GM11168 (cell line): ENCODE results near the gene KCNIP2.

ENCODE experiments used
- in situ Hi-C: fragments of 300-500 bp; cut with MboI; formaldehyde crosslinking; loops from one replicate; pipeline ENCODE4 v1.12.0; 2022; ENCODE audit warnings: low sequenced_read_pairs; ENCODE audit not compliant: unreplicated experiment

The KCNIP2 gene

GRCh38 chr10:101843032-101844021 is at the start of gene KCNIP2:
KCNIP2 (minus strand) TSS chr10:101843800; CDS start chr10:101843568, 232 bp downstream.
- in situ Hi-C loops = no loop called here

DNA sequence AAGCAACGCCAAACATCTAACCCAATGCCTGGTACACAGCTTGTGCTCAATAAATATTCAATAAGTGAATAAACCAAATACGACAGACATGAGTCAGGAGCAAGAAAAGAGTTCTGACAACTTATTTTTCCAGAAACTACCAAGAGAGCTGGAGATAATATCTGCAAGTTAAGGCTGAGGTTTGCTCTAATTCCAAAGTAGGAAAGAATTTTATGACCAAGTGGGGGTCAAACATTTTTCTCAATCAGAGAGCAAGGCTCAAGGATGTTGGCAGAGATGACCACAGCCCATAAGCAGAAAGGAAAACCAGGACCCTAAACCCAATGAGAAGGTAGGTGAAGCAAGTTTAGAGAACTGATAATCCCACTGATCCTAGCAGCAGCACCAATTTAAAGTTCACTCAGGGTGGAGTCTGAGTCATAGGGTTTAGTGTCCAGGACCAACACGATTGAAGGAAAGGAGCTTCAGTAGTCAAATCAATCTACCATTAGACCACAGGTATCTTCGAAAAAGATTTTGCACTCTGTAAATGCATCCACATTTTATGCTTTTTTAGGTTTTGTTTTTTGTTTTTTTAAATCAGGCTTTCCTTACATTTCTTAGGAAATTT is 49.3 kb upstream of the KCNIP2 start:
- in situ Hi-C loops = no loop called here

DNA sequence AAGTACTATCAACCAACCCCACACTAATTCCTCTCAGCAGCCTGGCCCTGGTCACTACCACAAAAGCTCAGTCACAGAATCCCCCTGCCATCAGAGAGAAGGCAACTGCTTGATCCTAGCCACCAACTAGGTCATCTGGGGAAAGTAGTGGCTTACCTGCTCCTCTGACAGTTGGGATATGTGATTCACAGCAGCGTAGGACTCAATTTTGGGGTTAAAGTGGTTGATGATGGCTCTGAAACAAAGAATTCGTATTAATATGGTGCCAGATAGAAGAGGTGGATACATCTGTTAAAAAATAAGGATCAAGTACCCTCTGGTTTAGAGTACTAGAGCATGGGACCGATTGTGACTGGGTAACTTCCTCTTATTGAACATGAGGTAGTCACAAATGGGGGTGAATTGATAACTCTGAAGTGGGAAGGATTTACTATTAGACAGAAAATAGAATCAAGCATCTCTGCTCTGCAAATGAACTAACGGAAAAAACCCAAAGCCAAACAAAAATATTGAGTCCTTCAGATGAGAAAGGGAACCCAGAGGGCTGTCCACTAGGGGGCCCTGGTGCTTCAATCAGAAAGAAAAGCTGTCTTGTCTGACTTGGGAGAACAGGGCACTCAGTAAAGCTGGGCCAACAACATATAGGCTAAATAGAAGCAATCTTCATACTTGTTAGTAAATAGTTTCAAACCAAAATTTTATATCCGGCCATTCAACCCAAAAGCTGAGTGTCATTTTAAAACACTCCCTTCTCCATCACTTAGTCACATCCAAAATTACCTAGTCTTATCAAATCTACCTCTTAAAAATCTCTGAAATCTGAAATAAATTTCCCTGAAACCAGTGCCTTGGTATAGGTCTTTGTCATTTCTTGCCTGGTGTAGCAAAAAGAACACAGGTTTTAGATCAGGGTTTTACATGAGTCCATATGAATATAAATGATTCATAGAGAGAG is 45.9 kb upstream of the KCNIP2 start:
- in situ Hi-C loops = no loop called here

DNA sequence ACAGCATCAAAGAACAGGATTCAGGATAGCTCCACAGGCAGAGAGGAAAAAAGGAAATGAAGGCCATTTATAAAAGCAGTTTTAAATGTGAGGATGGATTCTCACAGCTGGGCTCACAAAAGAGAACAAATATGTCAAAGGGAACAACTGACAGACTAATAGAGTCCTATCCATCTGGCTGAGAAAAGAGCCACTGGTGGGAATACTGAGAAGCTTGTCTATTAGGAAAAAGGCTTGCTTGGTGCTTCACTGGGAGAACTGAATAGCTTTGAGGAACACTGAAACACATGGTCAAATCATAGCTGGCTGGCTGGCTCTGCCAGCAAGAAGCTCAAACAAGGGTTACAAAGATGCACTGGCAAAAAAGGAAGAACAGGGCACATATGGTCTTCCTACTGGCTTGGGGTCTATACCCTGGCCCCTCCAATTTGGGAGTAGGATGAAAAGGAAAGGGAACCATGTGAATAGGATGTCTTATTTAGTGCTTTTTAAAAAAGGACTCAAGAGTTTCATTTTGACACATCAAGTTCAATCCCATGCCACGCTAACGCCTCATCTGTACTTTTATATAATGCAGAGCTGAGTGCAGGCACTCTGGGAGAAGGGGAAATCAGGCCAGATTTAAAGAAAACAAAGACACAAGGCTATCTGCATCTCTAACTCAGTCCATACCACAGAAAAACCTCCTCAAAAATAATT is 44.8 kb upstream of the KCNIP2 start:
- in situ Hi-C loops = no loop called here

DNA sequence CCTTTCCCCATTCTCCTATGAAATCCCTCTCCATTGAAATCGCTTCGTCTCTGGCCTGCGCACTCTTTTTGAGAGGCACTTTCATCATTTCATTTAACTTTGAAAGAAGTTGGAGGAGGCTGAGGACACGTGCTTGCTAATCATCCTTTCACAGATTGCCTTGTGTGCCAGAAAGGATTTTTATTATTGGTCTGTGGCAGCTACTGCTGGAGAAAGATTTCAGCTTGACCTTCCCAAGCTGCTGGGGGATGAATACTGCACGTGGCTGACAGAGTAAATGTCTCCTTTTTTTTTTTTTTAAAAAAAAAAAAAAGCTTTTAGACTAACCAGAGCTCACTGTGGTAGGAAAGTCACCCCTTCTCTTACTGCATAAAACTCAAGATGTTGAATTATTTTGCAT is 44.2 kb upstream of the KCNIP2 start:
- in situ Hi-C loops = no loop called here

DNA sequence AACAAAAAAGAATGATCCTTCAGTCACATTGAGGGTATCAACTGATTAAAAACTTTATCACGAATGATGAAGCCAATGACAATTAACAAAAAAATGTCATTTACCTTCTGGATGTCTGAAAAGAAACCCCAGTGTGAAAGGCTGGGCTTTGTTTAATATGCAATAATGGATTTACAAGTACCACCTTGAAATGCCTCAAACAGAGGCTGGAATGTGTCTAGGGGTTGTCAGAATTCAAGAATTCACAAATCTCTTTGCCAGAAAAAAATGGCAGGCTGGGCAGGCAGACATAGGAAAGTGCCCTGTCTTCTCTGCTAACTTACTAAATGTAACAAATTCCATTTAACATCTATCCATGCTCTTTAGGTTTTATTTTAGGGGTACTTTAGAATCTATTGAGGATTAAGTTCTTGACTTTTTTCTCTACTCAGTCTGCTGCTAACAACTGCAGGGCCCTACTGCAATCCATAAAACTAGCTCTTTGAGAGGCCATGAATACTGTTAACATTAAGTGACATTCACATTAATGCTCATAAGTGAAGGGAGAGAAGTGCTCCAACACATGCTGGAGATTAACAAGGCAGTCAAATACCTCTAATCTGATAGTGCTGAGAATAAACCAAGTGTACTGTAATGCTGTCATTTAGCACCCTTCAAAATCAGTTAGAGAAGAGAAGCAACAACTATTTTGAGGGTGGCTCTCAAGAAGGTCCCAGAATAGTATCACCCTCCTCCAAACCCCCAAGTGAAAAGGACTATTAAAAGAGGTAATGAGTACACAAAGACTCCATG is 43.1 kb upstream of the KCNIP2 start:
- in situ Hi-C loops = no loop called here

- in situ Hi-C loops = loop anchor here (5.0 kb wide), 1 partner anchor 131 kb away; no protein-coding TSS in a partner anchor
These were observed 37.6 kb upstream of the KCNIP2 start for GRCh38 chr10:101881036-101881774.

DNA sequence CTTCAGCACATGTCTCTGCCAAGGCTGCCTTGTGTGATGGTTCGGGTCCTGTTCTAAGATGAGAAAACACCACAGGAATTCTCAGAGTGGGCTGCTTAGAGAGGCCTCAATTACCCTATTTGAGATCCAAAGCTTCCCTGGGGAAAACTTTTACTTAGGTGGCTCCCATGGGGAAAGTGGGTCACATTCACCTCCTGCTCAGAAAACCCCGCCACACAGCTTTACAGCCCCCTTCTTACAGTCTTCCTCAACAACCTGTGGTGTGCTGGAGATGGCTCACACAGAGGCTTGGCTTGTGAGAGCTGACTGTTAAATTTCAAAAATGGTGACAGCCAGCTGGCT is 36.6 kb upstream of the KCNIP2 start:
- in situ Hi-C loops = loop anchor here (5.0 kb wide), 1 partner anchor 132 kb away; no protein-coding TSS in a partner anchor

DNA sequence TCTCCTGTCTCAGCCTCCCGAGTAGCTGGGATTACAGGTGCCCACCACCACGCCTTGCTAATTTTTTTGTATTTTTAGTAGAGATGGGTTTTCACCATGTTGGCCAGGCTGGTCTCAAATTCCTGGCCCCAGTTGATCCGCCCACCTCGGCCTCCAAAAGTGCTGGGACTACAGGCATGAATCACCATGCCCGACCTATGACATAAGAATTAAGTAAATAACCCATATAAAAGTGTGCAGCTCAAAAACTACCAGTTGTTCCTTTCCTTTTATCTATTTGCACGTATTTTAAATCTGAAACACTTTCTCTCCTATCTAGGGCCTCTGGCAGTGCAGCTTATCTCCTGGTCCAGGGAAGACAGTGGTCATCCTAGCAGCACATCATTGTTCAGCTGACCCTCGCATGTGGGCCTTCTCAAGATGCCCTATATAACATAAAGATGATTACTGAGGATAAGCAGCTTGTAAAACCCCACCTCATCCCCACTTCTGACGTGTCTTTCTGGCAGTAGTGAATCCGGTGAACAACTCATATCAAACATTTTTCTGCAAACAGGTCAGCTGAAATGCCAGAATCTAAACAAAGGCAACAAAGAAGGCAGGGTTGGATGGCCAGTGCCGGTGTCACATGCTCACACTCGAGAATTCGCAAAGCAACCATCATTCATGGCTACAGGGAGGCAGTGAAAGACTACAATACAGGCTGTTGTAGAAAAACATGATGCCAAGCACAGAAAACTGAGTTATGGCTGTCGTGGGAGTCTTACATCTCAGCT is 36.0 kb upstream of the KCNIP2 start:
- in situ Hi-C loops = loop anchor here (5.0 kb wide), 1 partner anchor 133 kb away; no protein-coding TSS in a partner anchor

GRCh38 chr10:101878869-101879268 is 35.3 kb upstream of the KCNIP2 start:
- in situ Hi-C loops = no loop called here

GRCh38 chr10:101875068-101875688 is 31.6 kb upstream of the KCNIP2 start:
- in situ Hi-C loops = no loop called here

- in situ Hi-C loops = no loop called here
These were observed 30.7 kb upstream of the KCNIP2 start for GRCh38 chr10:101874252-101874651.

GRCh38 chr10:101867931-101868330 is 24.3 kb upstream of the KCNIP2 start:
- in situ Hi-C loops = no loop called here

DNA sequence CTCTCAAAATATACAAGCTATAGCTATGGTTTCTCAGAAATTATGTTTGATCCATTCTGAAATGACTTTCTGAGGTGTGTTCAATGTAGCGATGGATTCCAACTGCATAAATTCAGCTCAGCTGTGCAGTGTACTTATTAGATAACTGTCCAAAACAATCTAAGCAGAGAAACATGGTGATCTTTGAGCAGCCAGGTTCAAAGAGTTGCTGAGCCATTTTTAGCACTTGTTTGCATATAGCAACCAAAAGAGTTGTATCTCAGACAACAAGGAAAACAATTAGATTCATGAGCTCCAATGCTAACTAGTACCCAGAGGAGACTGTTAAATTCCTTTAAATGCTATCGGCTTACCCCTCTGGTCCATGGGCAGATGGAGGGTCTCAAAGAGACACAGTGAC is 15.9 kb upstream of the KCNIP2 start:
- in situ Hi-C loops = no loop called here

DNA sequence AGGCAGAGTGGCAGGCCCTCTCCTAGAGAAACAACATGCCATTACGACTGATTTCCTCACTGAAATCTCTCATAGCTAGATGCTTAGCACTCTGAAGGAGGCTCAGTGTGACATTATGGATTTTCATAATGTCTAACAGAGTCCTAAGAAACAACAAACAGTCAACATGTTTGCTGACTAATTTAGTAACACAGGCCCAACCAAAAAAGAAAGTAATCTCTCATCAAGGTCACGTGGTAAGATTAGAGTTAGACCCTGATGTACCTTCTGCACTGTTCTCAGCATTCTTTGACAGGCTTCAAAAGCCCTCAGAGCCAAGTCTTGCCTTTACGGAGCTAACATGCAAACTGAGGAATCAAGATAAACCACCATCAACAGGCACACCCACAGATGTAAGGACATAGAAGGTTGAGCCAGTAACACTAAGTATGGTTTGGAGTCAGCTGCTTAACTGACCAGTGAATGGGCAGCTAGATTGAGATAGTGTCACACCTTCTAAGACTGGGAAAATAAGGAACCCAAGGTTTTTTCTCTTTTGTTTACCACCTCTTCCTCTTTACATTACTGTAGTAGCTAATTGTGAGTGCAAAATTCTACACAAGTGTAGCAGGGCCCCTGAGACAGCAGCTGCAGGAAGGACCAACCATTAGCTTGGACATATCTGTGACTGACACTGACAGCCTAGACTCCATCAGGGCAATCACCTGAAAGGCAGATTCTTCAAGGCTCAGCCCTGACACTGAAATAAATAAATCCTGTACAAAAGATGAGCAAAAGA is 15.3 kb upstream of the KCNIP2 start:
- in situ Hi-C loops = no loop called here

DNA sequence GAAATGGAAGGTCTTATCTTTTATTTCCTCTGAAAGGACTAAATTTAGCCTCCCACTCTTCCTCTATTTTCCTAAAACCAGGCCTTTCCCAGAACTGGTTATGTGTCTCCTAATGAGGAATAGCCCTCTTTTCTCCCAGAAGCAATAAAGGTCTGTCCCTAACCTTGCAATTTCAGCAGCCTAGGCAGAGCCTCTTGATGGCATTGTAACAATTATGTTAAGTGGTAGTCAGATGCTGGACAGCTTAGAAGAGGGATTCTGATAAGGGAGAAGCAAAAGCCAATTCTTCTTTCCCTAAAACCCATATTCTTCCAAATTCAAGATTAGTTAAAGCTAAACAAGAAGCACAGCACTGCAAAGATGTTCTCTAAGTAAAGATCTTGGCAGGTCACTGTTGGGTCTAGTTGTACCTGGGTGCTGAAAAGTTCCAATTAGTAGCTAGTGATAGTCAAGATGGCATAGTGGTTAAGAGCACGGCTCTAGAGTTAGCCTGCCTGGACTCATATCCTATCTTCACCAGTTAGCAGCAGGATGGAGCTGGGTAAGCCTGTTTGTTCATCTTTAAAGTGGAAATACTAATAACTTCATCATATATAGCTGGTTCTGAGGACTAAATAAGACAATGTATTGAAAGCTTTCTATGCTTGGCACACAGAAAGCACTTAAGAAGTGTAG is 14.3 kb upstream of the KCNIP2 start:
- in situ Hi-C loops = no loop called here
